SU-DHL-6 (cell line): ENCODE results near the gene CACNA2D4.

Source experiments
- H2AFZ ChIP-seq: fragments of 200-600 bp; sonication (generic); 2 replicates; pipeline ENCODE4 v1.6.1; 2014; ENCODE audit warnings: low read depth, mild to moderate bottlenecking, moderate library complexity, mixed read lengths, antibody characterized with exemption, low read length; ENCODE audit not compliant: severe bottlenecking
- H3F3A ChIP-seq: fragments of 200-600 bp; shearing (Covaris generic); 2 replicates; pipeline ENCODE4 v1.6.0; 2016; ENCODE audit warnings: antibody characterized with exemption, mild to moderate bottlenecking; ENCODE audit not compliant: insufficient read depth
- H3K27ac ChIP-seq: fragments of 200-600 bp; sonication (generic); 2 replicates; pipeline ENCODE4 v1.5.1; 2016; ENCODE audit warnings: low read depth, mild to moderate bottlenecking, low read length, moderate library complexity, mixed read lengths
- H3K27me3 ChIP-seq: fragments of 200-600 bp; sonication (generic), shearing (Covaris generic); 2 replicates; pipeline ENCODE4 v1.6.0; 2014; ENCODE audit warnings: mild to moderate bottlenecking, low read length
- H3K36me3 ChIP-seq: fragments of 200-600 bp; sonication (generic); 2 replicates; pipeline ENCODE4 v1.6.1; 2014; ENCODE audit warnings: mild to moderate bottlenecking, low read length, mixed read lengths
- H3K4me2 ChIP-seq: fragments of 300-600, 200-600 bp; shearing (Covaris generic), sonication (generic); 2 replicates; pipeline ENCODE4 v1.6.0; 2014; ENCODE audit warnings: low read length, low read depth, mild to moderate bottlenecking; ENCODE audit not compliant: poor library complexity, severe bottlenecking
- H3K4me3 ChIP-seq: fragments of 200-600 bp; sonication (generic); 2 replicates; pipeline ENCODE4 v1.5.1; 2014; ENCODE audit warnings: antibody characterized with exemption, low read length, mild to moderate bottlenecking, mixed read lengths; ENCODE audit not compliant: insufficient read depth, poor library complexity, severe bottlenecking
- H3K79me2 ChIP-seq: fragments of 200-600 bp; sonication (generic); 2 replicates; pipeline ENCODE4 v1.6.1; 2014; ENCODE audit warnings: mild to moderate bottlenecking, low read length, moderate library complexity; ENCODE audit not compliant: insufficient read depth
- H3K9ac ChIP-seq: fragments of 200-600 bp; sonication (generic); 2 replicates; pipeline ENCODE4 v1.7.0; 2014; ENCODE audit warnings: mild to moderate bottlenecking, low read length
- H3K9me2 ChIP-seq: fragments of 200-600 bp; sonication (generic); replicated peaks from 2 replicates; pipeline ENCODE4 v1.6.1; 2014; ENCODE audit warnings: low read length; ENCODE audit not compliant: insufficient read depth
- H3K9me3 ChIP-seq: fragments of 200-600 bp; sonication (generic); 2 replicates; pipeline ENCODE4 v1.6.1; 2014; ENCODE audit warnings: low read length, mixed read lengths; ENCODE audit not compliant: insufficient read depth
- H4K20me1 ChIP-seq: fragments of 200-600 bp; sonication (generic); 2 replicates; pipeline ENCODE4 v1.6.1; 2014; ENCODE audit warnings: low read depth, mild to moderate bottlenecking, antibody characterized with exemption, low read length, moderate library complexity, mixed read lengths
- EZH2phosphoT487 ChIP-seq: fragments of 200-600 bp; sonication (generic), shearing (Covaris generic); conservative IDR thresholded peaks from 2 replicates; pipeline ENCODE4 v1.6.1; 2018; ENCODE audit warnings: mild to moderate bottlenecking, antibody characterized with exemption, low read length, moderate library complexity, mixed read lengths
- TF ChIP-seq, protein P1 (sequence below): fragments of 200-600 bp; sonication (generic); IDR thresholded peaks from one replicate; pipeline ENCODE4 v1.5.1; 2017; ENCODE audit warnings: antibody characterized with exemption, mild to moderate bottlenecking, low read length, moderate library complexity; ENCODE audit not compliant: insufficient read depth, poor library complexity, severe bottlenecking

Gene CACNA2D4

DNA sequence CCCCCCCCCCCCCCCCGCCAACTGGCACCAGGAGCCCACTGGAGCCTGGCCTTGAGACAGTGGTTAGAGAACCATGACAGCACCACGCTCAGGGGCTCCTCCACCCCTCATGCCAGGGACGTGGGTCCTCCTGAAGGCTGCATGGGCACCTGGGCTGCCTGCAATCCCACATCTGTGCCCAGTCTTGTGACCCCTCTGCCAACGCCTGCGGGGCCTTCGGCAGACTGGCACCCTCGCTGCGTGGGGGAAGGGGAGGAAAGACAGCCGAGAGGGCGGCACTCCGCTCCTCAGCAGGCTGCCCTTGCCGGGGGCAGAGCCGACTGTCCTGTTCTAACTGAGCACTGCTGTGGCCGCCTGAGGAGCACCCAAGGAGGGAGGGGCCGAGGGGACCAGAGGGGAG lies 92.1 kb downstream of the CACNA2D4 start:
- Histone ChIP-seq H3K4me3 (no peak overlapping the region), H3K27ac (no peak overlapping the region), H2AFZ (no peak overlapping the region), H3K36me3 (no peaks in the 10 kb centered on the region), H3K4me2 (no peak overlapping the region), H4K20me1 (no peaks in the 10 kb centered on the region), H3K9me3 (no peaks in the 10 kb centered on the region), H3K79me2 (no peaks in the 10 kb centered on the region), H3K9me2 (no peaks in the 10 kb centered on the region), H3F3A (no peaks in the 10 kb centered on the region), H3K27me3 (no peaks in the 10 kb centered on the region), H3K9ac (no peak overlapping the region)
- TF ChIP-seq, protein P1, sequence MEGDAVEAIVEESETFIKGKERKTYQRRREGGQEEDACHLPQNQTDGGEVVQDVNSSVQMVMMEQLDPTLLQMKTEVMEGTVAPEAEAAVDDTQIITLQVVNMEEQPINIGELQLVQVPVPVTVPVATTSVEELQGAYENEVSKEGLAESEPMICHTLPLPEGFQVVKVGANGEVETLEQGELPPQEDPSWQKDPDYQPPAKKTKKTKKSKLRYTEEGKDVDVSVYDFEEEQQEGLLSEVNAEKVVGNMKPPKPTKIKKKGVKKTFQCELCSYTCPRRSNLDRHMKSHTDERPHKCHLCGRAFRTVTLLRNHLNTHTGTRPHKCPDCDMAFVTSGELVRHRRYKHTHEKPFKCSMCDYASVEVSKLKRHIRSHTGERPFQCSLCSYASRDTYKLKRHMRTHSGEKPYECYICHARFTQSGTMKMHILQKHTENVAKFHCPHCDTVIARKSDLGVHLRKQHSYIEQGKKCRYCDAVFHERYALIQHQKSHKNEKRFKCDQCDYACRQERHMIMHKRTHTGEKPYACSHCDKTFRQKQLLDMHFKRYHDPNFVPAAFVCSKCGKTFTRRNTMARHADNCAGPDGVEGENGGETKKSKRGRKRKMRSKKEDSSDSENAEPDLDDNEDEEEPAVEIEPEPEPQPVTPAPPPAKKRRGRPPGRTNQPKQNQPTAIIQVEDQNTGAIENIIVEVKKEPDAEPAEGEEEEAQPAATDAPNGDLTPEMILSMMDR = no peak
- TF ChIP-seq EZH2phosphoT487 = no peak

DNA sequence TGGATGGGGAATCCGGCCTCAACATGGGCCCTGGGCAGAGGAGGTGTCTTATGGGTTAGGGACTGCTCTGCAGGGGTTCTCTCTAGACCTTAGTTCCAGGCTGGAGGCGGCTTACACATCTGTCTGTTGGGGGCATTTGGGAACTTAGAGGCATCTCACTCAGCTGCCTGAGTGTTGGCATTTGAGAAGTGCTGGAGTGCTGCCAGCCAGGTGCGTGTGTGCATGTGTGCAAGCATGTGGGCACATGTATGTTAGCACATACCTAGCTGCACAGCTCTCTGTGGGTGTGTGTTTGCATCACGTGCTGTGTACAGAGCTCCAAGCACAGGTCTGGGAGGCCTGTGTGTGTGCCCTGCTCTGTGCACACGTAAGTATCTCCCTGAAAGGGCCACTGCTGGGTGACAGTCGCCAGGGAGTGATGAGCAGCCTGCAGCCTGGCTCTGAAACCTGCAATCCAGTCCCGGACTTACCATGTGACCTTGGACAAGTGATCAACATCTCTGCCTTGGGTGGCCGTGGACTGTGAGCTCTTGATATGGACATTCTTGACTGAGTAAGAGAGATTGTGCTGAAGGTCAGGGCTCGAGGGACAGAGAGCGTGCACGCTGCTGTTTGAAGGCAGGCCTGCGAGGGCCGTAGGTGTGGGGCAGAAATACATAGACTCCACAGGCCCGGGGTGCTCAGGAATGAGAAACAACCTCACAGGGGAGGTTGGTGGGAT lies 92.9 kb downstream of the CACNA2D4 start:
- Histone ChIP-seq H3K79me2 (no peaks in the 10 kb centered on the region), H3K27ac (no peak overlapping the region), H3K9me2 (no peaks in the 10 kb centered on the region), H4K20me1 (no peaks in the 10 kb centered on the region), H3K9ac (no peak overlapping the region), H3K4me3 (no peak overlapping the region), H3K4me2 (no peak overlapping the region), H2AFZ (no peak overlapping the region), H3K9me3 (no peaks in the 10 kb centered on the region), H3F3A (no peaks in the 10 kb centered on the region), H3K36me3 (no peaks in the 10 kb centered on the region), H3K27me3 (no peaks in the 10 kb centered on the region)
- TF ChIP-seq, protein P1 = no peak
- no peak for TF ChIP-seq EZH2phosphoT487

DNA sequence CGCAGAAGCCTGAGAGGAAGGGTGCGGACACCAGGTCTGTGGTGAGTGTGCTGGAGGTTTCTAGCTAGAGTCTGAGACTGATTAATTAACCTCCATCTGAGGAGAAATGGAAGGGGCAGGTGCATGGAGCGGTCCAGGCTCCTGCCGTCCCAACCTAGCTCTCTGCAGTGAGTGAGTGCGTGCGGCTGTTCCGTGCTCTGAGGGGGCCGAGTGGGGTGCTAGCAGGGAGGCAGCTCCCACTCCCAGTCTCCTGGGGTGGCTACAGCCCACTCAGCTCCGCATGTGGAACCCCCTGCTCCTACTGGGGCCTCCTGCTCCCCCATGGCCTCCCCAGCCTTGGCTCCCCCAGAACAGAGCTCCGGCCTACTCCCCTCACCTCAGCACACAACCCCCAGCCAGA lies 95.2 kb downstream of the CACNA2D4 start:
- no peak overlapping the region for H3K9ac ChIP-seq
- no peak overlapping the region for H2AFZ ChIP-seq
- no peaks in the 10 kb centered on the region for H3K9me2 ChIP-seq
- no peak overlapping the region for H3K4me3 ChIP-seq
- H3K79me2 ChIP-seq = no peaks in the 10 kb centered on the region
- no peaks in the 10 kb centered on the region for H4K20me1 ChIP-seq
- no peaks in the 10 kb centered on the region for H3F3A ChIP-seq
- no peaks in the 10 kb centered on the region for H3K9me3 ChIP-seq
- no peaks in the 10 kb centered on the region for H3K27me3 ChIP-seq
- H3K4me2 ChIP-seq = no peak overlapping the region
- TF ChIP-seq EZH2phosphoT487 = no peak
- TF ChIP-seq, protein P1 = no peak
- H3K27ac ChIP-seq = no peak overlapping the region
- no peaks in the 10 kb centered on the region for H3K36me3 ChIP-seq
